Body of pancreas (tissue), 4 donors: ENCODE results near the gene PRR30. TPM values are rescaled to one million over a fixed set of nuclear protein-coding genes. Genes with fewer than 3 reads are reported as not detected.

Source experiments
- ATAC-seq: fragments of 150-250 bp; one replicate; pipeline ENCODE4 v1.9.1; 2016
- DNase-seq, 4 donors: peaks; one replicate each; pipeline ENCODE4 v3.0.0-alpha.2; 2019
- H3K27ac ChIP-seq, 4 donors: fragments of 200-600 bp; sonication (generic); 1 replicate in 3 of 4; 2 replicates in 1 of 4; pipeline versions ENCODE4 v1.5.1 to v1.6.1; 2016 to 2019; ENCODE audit warnings: mild to moderate bottlenecking in 1 of 4, mixed read lengths in 1 of 4, moderate library complexity in 1 of 4
- H3K27me3 ChIP-seq, 2 donors: fragments of 200-600 bp; sonication (generic); one replicate each; pipeline ENCODE4 v1.6.0; 2016; ENCODE audit warnings: mild to moderate bottlenecking in 1 of 2
- H3K36me3 ChIP-seq, 2 donors: fragments of 200-600 bp; sonication (generic); replicated peaks in 1 of 2; 2 replicates each; pipeline ENCODE4 v1.5.1; 2016; ENCODE audit warnings: low read depth in 2 of 2; ENCODE audit not compliant: insufficient read depth in 1 of 2
- H3K4me1 ChIP-seq: fragments of 200-600 bp; sonication (generic); one replicate; pipeline ENCODE4 v1.6.0; 2016
- H3K4me3 ChIP-seq, 2 donors: fragments of 200-600 bp; sonication (generic); 1 replicate in 1 of 2; 2 replicates in 1 of 2; pipeline ENCODE4 v1.5.1; 2016 to 2019
- H3K9me3 ChIP-seq, 3 donors: fragments of 200-600 bp; sonication (generic); 1 replicate in 2 of 3; 2 replicates in 1 of 3; pipeline ENCODE4 v1.5.1; 2016
- POLR2A ChIP-seq, 3 donors: fragments of 450-650 bp; IDR thresholded peaks; one replicate each; pipeline ENCODE4 v1.6.1; 2016; ENCODE audit warnings: antibody characterized with exemption in 3 of 3, mild to moderate bottlenecking in 2 of 3
- WGBS, 2 donors: methylation state at CpG; one replicate each; pipeline ENCODE4 v1.1.5; 2017; 5-methylcytosine and 5-hydroxymethylcytosine counted together
- intact Hi-C: fragments of 100-400 bp; cut with DNase I; formaldehyde crosslinking; loops from one replicate; pipeline ENCODE4 v1.15.1; 2023
- total RNA-seq, 2 donors: library from RNA; depleted of rRNA; stranded (reverse); fragments of >200 nt; gene quantifications; one replicate each; pipeline ENCODE4 v1.1.0, GENCODE V29; 2016
- TF ChIP-seq, protein P1 (sequence below), 7 experiments: fragments of 450-650 bp in 4 of 7; fragments of 200-600 bp in 3 of 7; sonication (generic) in 3 of 7; IDR thresholded peaks; one replicate each; pipeline ENCODE4 v1.5.1; 2016 to 2019; ENCODE audit warnings: antibody characterized with exemption in 7 of 7

Gene PRR30
- total RNA-seq, 2 donors from 2014 or later, result not detected

DNA sequence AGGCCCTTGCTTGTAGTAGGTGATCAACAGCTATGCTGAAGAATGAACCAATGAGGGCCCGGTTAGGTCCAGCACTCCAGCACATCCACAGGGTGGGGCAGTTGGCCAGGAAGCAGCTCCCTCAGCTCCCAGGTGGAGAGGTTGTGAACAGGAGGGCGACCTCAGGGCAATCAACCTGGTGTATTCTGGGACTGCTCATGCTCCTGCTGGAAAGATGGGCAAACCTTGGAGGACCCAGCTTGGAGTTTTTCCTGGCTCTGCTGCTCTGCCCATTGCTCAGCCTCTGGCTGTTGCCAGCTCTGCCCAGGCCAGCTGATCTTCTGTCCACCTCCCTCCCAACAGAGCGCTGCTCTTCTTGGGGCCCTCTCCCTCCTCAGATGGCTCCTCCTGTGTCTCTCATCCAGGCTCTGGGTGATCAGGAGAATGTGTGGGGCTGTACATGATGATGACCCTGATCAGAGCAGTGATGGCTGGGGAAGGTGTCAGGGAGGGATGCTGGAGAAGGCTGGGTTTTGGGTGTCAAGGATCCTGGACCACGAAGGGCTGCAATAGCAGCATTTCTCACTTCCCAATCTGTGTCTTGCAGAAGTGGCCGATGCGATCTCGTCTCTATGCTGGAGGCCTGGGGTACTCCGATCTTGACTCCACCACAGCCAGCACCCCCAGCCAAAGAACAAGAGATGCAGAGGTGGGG is 13.0 kb upstream of the PRR30 start:
- intact Hi-C loops, result no loop called here
- 73 to 75% methylated on average over 6 to 8 of the region's 8 CpGs for whole genome bisulfite sequencing, 2 donors
- DNase-seq, result no peak
- no peaks in the 10 kb centered on the region for H3K9me3 ChIP-seq
- ATAC-seq, result no peak
- H3K4me1 ChIP-seq, result no peaks in the 10 kb centered on the region
- H3K27ac ChIP-seq, result no peak overlapping the region
- H3K27me3 ChIP-seq, result no peaks in the 10 kb centered on the region
- H3K4me3 ChIP-seq, result no peak overlapping the region
- no peaks in the 10 kb centered on the region for H3K36me3 ChIP-seq
- TF ChIP-seq POLR2A (IDR thresholded peaks at IDR 0.05), result no peak

DNA sequence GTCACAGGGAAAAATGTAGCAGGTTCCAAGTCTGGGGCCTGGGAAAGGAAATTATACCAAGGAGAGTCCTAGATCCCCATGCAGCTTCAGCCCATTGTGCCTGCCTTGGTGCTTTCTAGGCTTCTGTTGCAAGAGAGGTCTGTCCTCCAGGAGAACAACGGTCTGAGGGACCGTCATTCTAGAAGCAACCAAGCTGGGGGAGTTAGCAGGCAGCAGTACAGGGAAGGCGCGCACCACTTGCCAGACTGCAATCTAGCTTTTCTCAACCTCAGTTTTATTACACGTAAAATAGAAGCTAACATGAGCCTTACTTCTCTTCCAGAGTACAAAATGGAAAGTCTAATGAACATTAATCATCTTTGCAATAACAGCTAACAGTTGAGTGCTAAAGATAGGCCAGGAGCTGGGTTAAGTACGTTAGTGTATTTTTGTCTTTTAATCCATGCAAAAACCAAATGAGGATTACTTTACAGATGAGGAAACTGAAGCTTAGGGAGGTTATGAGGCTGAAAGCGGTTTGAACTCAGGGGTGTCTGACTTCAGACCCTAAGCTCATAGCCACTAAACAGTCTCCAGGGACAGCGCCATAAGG is 11.5 kb upstream of the PRR30 start:
- 77 to 81% methylated on average over 7 to 8 of the region's 8 CpGs for WGBS, 2 donors
- no peak overlapping the region for H3K27ac ChIP-seq
- no peaks in the 10 kb centered on the region for H3K4me1 ChIP-seq
- no peak overlapping the region for H3K4me3 ChIP-seq
- ATAC-seq (no peak), DNase-seq (no peak)
- intact Hi-C loops, result no loop called here
- H3K9me3 ChIP-seq, result no peaks in the 10 kb centered on the region
- no peaks in the 10 kb centered on the region for H3K27me3 ChIP-seq
- H3K36me3 ChIP-seq, result no peaks in the 10 kb centered on the region
- TF ChIP-seq, protein P1, sequence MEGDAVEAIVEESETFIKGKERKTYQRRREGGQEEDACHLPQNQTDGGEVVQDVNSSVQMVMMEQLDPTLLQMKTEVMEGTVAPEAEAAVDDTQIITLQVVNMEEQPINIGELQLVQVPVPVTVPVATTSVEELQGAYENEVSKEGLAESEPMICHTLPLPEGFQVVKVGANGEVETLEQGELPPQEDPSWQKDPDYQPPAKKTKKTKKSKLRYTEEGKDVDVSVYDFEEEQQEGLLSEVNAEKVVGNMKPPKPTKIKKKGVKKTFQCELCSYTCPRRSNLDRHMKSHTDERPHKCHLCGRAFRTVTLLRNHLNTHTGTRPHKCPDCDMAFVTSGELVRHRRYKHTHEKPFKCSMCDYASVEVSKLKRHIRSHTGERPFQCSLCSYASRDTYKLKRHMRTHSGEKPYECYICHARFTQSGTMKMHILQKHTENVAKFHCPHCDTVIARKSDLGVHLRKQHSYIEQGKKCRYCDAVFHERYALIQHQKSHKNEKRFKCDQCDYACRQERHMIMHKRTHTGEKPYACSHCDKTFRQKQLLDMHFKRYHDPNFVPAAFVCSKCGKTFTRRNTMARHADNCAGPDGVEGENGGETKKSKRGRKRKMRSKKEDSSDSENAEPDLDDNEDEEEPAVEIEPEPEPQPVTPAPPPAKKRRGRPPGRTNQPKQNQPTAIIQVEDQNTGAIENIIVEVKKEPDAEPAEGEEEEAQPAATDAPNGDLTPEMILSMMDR (IDR thresholded peaks at IDR 0.05), result no peak
- TF ChIP-seq POLR2A (IDR thresholded peaks at IDR 0.05), result no peak

DNA sequence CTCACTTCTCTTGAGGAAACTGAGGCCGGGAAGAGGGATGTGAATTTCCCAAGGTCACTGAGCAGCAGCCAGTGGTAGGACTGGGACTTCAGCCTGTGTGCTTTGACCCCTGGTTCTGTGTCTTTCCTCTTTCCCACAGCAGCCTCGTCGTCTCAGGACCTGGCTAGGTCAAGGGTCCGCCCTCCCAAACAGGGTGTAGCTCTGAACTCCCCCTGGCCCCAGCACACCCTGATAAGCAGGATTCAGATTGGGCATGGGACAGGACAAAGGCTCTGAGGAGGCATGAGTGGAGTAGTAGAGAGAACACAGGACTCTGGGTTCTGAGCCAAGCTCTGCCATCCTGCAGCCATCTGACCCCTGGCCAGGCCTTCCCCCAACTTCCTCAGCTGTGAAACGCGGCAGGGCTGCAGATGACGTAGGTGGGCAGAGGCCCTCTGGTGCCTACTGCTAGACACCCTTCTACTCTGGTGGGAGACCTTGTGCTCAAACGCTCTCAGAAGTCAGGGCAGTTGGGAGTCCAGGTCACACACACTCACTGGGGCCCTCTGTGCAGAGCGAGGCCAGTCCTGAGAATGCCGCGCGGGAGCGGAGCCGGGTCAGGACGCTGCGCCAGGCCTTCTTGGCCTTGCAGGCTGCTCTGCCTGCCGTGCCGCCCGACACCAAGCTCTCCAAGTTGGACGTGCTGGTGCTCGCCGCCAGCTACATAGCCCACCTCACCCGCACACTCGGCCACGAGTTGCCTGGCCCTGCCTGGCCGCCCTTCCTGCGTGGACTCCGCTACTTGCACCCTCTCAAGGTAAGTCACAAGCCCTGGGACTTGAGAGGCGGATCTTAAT is 10.6 kb upstream of the PRR30 start:
- 73 to 88% methylated on average over 4 to 29 of the region's 29 CpGs for WGBS, 2 donors
- Histone ChIP-seq H3K36me3 (no peaks in the 10 kb centered on the region), H3K9me3 (no peaks in the 10 kb centered on the region), H3K4me3 (no peak overlapping the region), H3K27me3 (no peaks in the 10 kb centered on the region), H3K4me1 (no peaks in the 10 kb centered on the region), H3K27ac (no peak overlapping the region)
- intact Hi-C loops, result no loop called here
- ATAC-seq (no peak), DNase-seq (no peak)
- TF ChIP-seq POLR2A (IDR thresholded peaks at IDR 0.05), result no peak

DNA sequence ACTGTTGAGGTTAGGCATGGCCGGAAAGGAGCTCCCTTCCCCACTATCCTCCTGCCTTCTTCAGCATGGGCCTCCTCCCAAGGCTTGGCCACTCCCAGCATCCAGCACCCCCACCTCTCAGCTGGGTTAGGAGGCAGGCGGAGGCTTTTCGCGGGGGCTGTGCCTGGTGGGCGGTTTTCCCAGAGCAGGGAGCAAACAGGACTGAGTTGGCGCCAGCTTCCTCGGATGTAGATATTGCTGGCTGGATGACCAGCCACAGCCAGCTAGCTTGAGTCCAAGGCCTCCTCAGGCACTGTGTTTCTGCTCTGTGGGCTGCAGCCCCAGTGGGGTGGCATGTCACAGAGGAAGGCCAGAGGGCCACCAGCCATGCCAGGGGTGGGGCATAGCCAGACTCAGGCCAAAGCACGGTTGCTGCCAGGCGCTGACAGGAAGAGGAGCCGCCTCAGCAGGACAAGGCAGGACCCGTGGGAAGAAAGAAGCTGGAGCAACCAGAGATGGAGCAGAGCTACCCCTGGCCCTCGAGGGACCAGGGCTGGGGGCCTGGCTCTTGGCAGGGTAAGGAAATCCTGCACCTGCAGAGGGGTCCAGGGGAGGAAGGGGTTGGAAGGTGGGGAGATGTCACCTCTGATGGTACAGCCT is 9.7 kb upstream of the PRR30 start, which contains the start of gene TCF23:
TCF23 (plus strand) TSS at position 204 of the 639 bp plus-strand sequence; CDS start at position 334, 130 bp downstream.
- 70 to 77% methylated on average over 9 to 12 of the region's 12 CpGs for WGBS, 2 donors
- H3K4me3 ChIP-seq, result no peak within 1 kb of the TSS
- H3K27ac ChIP-seq, result no peak within 1 kb of the TSS
- TF ChIP-seq, protein P1 (IDR thresholded peaks at IDR 0.05), result no peak
- TF ChIP-seq POLR2A (IDR thresholded peaks at IDR 0.05), result no peak
- H3K9me3 ChIP-seq, result no peaks in the 10 kb centered on the region
- H3K36me3 ChIP-seq, result no peaks in the 10 kb centered on the region
- no peaks in the 10 kb centered on the region for H3K4me1 ChIP-seq
- ATAC-seq, result no peak
- H3K27me3 ChIP-seq, result no peaks in the 10 kb centered on the region
- intact Hi-C loops, result no loop called here
- no peak for DNase-seq

DNA sequence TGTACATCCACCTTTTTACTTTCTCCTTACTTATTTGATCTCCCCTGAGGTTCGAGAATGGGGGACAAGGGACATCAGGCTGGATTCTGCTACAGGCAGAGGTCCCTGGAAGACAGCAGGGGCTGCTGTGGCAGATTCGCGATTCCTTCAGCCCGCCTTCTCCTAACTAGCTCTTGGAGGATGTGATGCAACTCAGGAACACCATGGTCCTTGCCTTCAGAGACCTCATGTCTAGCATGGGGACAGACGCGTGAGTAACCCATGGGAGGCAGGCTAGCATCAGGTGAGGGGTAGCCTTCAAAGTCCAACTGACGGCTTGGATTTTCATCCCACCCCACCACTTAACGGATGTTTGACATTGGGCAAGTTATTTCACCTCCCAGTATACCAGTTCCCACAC is 8.7 kb upstream of the PRR30 start:
- Histone ChIP-seq H3K9me3 (no peaks in the 10 kb centered on the region), H3K4me3 (no peak overlapping the region), H3K27ac (no peak overlapping the region), H3K27me3 (no peaks in the 10 kb centered on the region), H3K36me3 (no peaks in the 10 kb centered on the region), H3K4me1 (no peaks in the 10 kb centered on the region)
- ATAC-seq (no peak), DNase-seq (no peak)
- no peak for TF ChIP-seq POLR2A (IDR thresholded peaks at IDR 0.05)
- TF ChIP-seq, protein P1 (IDR thresholded peaks at IDR 0.05), result no peak
- intact Hi-C loops, result no loop called here
- 85 to 87% methylated on average over 8 of the region's 8 CpGs for WGBS, 2 donors
